Suprapubic skin (tissue), 4 donors: ENCODE data around the gene SLC25A29. TPM values are rescaled to one million over a fixed set of nuclear protein-coding genes. Genes with fewer than 3 reads are reported as not detected.
"Not testable (repeated sequence)": the region's sequence is repeated elsewhere in the genome, so short reads cannot be mapped to it uniquely, and the experiment has no call there.

ENCODE experiments used
- DNase-seq, 2 donors: peaks; one replicate each; pipeline ENCODE4 v3.0.0-alpha.2; 2019; ENCODE audit warnings: low spot score in 2 of 2
- H3K27ac ChIP-seq: fragments of 200-600 bp; sonication (generic); one replicate; pipeline ENCODE4 v1.5.1; 2019
- H3K27me3 ChIP-seq: fragments of 200-600 bp; sonication (generic); one replicate; pipeline ENCODE4 v1.5.1; 2019
- H3K36me3 ChIP-seq: fragments of 200-600 bp; sonication (generic); one replicate; pipeline ENCODE4 v1.5.1; 2019
- H3K4me1 ChIP-seq: fragments of 200-600 bp; sonication (generic); one replicate; pipeline ENCODE4 v1.5.1; 2019
- H3K4me3 ChIP-seq: fragments of 200-600 bp; sonication (generic); one replicate; pipeline ENCODE4 v1.5.1; 2019; ENCODE audit warnings: mild to moderate bottlenecking
- H3K9me3 ChIP-seq: fragments of 200-600 bp; sonication (generic); one replicate; pipeline ENCODE4 v1.5.1; 2019
- CTCF ChIP-seq, 2 donors: fragments of 200-600 bp in 1 of 2; fragments of 450-650 bp in 1 of 2; sonication (generic) in 1 of 2; IDR thresholded peaks; one replicate each; pipeline ENCODE4 v1.5.1; 2016 to 2019; ENCODE audit warnings: antibody characterized with exemption in 2 of 2, mild to moderate bottlenecking in 1 of 2, moderate library complexity in 1 of 2
- EP300 ChIP-seq: sonication (generic); formaldehyde crosslinking; IDR thresholded peaks from one replicate; pipeline ENCODE4 v1.6.1; 2017; ENCODE audit warnings: antibody characterized with exemption
- POLR2A ChIP-seq, 2 donors: fragments of 450-650 bp; IDR thresholded peaks; one replicate each; pipeline ENCODE4 v1.6.1; 2017; ENCODE audit warnings: antibody characterized with exemption in 2 of 2, mild to moderate bottlenecking in 2 of 2, moderate library complexity in 2 of 2
- POLR2AphosphoS5 ChIP-seq, 3 donors: sonication (generic); formaldehyde crosslinking; IDR thresholded peaks; one replicate each; pipeline ENCODE4 v1.6.1; 2017; ENCODE audit warnings: antibody characterized with exemption in 3 of 3
- WGBS: methylation state at CpG from one replicate; pipeline ENCODE4 v1.1.5; 2018; 5-methylcytosine and 5-hydroxymethylcytosine counted together
- total RNA-seq, 4 donors: library from RNA; depleted of rRNA; stranded (reverse); fragments of >200 nt; gene quantifications; one replicate each; pipeline ENCODE4 v1.1.0, GENCODE V29; 2016

SLC25A29 gene
- total RNA-seq, 4 donors from 2014 or later: 88.1 to 254 (median 120) TPM

GRCh38 chr14:100299238-100299560 is 7.0 kb downstream of the SLC25A29 start:
- no peaks in the 10 kb centered on the region for H3K9me3 ChIP-seq
- 92% methylated on average over 6 of the region's 6 CpGs for WGBS
- peaks cover 55% of the 10 kb centered on the region for H3K4me1 ChIP-seq
- TF ChIP-seq EP300: no peak
- no peak for TF ChIP-seq CTCF (IDR thresholded peaks at IDR 0.05)
- no peak for TF ChIP-seq POLR2AphosphoS5 (IDR thresholded peaks at IDR 0.05)
- TF ChIP-seq POLR2A (IDR thresholded peaks at IDR 0.05): no peak
- H3K27me3 ChIP-seq: no peaks in the 10 kb centered on the region
- no peak overlapping the region for H3K27ac ChIP-seq
- no peak overlapping the region for H3K4me3 ChIP-seq
- peaks cover 3% of the 10 kb centered on the region for H3K36me3 ChIP-seq
- no peak for DNase-seq

GRCh38 chr14:100298551-100299237 is 7.5 kb downstream of the SLC25A29 start:
- peak in 1 of 2 donors; percentile 48 for DNase-seq
- Histone ChIP-seq H3K27me3 (no peaks in the 10 kb centered on the region), H3K4me1 (peaks cover 54% of the 10 kb centered on the region), H3K9me3 (no peaks in the 10 kb centered on the region), H3K27ac (no peak overlapping the region), H3K4me3 (no peak overlapping the region), H3K36me3 (peaks cover 3% of the 10 kb centered on the region)
- WGBS: 91% methylated on average over 12 of the region's 14 CpGs
- TF ChIP-seq POLR2A (IDR thresholded peaks at IDR 0.05) (no peak), POLR2AphosphoS5 (IDR thresholded peaks at IDR 0.05) (no peak), CTCF (IDR thresholded peaks at IDR 0.05) (no peak), EP300 (no peak)

GRCh38 chr14:100297320-100298300 is 8.6 kb downstream of the SLC25A29 start:
- WGBS: 49% methylated on average over 19 of the region's 30 CpGs
- peak overlapping the region; percentile 10 for H3K4me3 ChIP-seq
- H3K9me3 ChIP-seq: no peaks in the 10 kb centered on the region
- H3K36me3 ChIP-seq: peaks cover 7% of the 10 kb centered on the region
- peak; percentile 86 to 88 for DNase-seq
- H3K27ac ChIP-seq: peak overlapping the region; percentile 80
- no peak for TF ChIP-seq EP300
- TF ChIP-seq POLR2A (IDR thresholded peaks at IDR 0.05): no peak
- TF ChIP-seq CTCF (IDR thresholded peaks at IDR 0.05): no peak
- TF ChIP-seq POLR2AphosphoS5 (IDR thresholded peaks at IDR 0.05): no peak
- peaks cover 46% of the 10 kb centered on the region for H3K4me1 ChIP-seq
- H3K27me3 ChIP-seq: no peaks in the 10 kb centered on the region

- not testable (repeated sequence) for H3K27me3 ChIP-seq, H3K9me3 ChIP-seq
- 92% methylated on average over 11 of the region's 11 CpGs for WGBS
- Histone ChIP-seq H3K4me3 (peak overlapping the region; percentile 10), H3K27ac (peak overlapping the region; percentile 80), H3K4me1 (peaks cover 39% of the 10 kb centered on the region), H3K36me3 (peaks cover 16% of the 10 kb centered on the region)
- DNase-seq: peak; percentile 54 to 57
Measured at GRCh38 chr14:100296729-100297128, 9.5 kb downstream of the SLC25A29 start.

DNA sequence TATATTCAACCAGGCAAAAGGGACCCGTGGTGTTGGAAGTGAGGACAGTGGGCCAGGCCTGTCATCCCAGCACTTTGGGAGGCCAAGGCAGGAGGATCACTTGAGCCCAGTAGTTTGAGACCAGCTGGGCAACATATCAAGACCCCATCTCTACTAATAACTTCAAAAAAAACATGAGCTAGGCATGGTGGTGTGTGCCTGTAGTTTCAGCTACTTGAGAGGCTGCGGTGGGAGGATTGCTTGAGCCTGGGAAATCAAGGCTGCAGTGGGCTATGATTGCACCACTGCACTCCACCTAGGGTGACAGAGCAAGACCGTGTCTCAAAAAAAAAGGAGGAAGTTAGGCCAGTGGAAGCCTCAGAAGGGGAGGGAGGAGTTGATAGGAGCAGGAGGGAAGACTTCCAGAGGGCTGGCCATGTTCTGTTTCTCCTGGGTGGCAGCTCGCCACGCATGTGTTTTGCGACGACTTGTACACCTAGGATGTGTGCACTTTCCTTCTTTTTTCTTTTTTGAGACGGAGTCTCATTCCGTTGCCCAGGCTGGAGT is 10.1 kb downstream of the SLC25A29 start:
- Histone ChIP-seq H3K4me1 (peaks cover 39% of the 10 kb centered on the region), H3K27me3 (no peaks in the 10 kb centered on the region), H3K27ac (peak overlapping the region; percentile 80), H3K36me3 (peaks cover 20% of the 10 kb centered on the region), H3K4me3 (no peak overlapping the region), H3K9me3 (no peaks in the 10 kb centered on the region)
- WGBS: 82% methylated on average over 9 of the region's 9 CpGs
- peak; percentile 49 to 67 for DNase-seq
- TF ChIP-seq POLR2A (IDR thresholded peaks at IDR 0.05): no peak
- no peak for TF ChIP-seq POLR2AphosphoS5 (IDR thresholded peaks at IDR 0.05)
- TF ChIP-seq CTCF (IDR thresholded peaks at IDR 0.05): no peak
- TF ChIP-seq EP300: no peak
